HG02970 (cell line): ENCODE measurements around the gene MRPL41.
"Not testable (repeated sequence)": the region's sequence is repeated elsewhere in the genome, so short reads cannot be mapped to it uniquely, and the experiment has no call there.

Experiments used
- ATAC-seq: cut with Tn5 transposase; IDR thresholded peaks from one replicate; pipeline ENCODE4 v1.9.1; 2021; ENCODE audit warnings: mild to moderate bottlenecking, moderate library complexity, moderate number of reproducible peaks; ENCODE audit not compliant: unreplicated experiment, low FRiP score

Gene MRPL41

DNA sequence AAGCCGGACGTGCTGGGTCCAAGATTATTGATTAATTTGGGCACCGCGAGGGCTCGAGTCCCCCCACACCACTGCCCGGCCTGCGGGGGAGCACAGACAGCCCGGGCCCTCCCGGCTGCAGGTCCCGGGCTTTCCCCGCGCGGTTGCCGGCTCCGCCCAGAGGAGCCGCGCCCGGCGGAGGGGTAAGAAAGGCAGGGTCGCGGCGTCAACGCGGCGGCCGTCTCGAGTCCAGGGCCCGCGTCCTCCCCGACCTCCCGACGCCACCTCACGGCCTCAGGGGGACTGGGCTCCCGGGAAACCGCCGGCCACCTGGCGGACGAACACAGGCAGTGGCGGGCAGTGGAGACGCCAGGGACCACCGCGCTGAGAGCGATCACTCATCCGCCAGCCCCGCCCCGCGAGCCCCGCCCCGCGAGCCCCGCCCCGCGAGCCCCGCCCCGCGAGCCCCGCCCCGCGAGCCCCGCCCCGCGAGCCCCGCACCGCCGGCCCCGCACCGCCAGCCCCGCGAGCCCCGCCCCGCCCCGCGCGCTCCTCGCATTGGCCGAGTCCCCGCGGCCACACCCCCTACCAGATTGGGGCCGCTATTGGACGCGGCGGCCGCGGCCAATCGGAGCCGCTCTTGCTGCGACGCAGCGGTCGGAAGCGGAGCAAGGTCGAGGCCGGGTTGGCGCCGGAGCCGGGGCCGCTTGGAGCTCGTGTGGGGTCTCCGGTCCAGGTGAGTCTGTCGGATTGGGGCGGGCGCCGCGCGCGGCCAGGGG is at the start of gene MRPL41:
MRPL41 (plus strand) TSS at position 616 of the 758 bp plus-strand sequence. CDS start 203 bp downstream, outside the sequence.
- peak; percentile 85 for ATAC-seq

DNA sequence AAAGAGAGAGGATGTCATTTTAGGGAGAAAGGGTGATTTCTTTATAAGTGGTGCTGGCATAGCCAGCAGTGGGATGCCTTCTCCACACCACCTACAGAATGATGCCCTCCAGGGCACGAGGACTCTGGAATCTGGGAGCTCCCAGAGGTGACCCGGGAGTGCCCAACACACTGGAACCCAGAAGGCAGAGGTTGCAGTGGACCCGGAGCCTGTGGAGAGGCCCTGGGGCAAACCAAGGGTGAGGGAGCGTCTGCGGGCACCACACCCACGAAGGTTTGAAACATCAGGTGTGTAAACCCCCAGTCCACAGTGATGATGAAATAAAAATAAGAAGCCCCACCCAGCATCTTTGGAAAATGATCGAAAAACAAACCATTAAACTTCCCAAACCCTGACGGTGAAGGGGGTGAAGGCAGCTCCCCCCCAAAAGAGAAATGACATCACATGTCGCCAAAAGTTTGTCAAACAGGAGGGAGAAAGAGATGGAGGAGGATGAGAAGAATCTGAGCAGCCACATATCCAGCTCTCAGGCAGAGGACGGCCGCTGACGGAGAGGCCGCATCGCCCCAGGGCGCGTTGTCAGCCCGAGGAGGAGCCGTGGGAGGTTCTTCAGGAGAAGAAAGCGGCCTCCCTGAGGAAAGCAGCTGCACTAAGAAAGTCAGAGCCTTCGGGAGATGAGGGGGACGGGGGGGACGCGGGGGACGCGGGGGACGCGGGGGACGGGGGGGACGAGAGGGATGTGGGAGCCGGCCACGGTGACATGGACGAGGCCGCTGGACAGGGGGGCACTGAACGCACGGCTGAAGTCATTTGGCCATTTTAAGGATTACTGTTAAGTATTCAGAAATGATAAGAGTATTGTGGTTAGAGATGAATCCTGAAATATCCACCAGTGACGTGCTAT is 49.4 kb upstream of the MRPL41 start:
- no peak for ATAC-seq

DNA sequence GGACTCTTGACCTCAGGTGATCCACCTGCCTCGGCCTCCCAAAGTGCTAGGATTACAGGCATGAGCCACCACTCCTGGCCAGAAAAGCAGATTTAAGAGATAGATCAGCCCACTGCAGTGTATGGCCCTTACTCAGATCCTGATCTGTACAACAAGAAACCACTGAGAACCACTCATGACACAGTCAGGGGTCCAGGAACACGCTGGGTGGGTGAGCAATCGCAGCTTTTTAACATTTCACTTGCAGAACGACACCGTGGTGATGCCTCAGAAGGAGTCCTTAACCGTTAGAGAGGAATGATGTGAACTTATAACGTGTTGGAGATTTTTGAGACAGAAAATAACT is 47.3 kb upstream of the MRPL41 start:
- ATAC-seq = no peak

DNA sequence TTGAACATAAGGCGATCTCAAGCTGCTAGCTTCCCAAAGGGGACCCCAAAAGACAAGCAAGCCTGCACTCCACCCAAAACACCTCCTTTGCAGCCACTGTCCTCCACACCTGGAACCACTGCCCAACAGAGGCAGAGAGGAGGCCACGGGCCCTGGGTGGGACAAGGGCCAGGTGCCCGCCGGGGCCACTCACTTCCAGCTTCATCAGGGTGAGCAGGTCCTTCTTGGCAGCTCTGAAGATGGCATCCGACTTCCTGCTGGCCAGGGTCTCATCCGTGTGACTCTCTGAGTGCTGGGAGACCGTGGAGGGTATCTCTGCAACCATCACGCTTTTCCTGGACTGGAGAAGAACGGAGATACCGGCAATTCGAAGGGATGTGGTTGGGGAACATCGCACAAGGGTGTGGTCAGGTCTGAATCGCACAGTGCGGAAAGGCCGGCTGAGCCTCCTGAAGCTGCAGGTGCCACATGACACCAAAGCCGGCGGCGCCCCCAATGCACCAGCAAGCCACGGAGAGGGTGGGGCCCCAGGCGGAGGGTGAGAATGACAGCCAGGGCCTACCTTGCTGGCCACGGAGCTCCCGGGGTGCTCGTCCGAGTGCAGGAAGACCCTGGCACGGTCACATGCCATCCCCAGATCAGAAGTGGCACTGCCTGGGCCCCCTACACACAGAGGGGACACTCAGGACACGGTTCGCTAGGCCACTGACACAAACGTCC is 46.1 kb upstream of the MRPL41 start:
- ATAC-seq = no peak

DNA sequence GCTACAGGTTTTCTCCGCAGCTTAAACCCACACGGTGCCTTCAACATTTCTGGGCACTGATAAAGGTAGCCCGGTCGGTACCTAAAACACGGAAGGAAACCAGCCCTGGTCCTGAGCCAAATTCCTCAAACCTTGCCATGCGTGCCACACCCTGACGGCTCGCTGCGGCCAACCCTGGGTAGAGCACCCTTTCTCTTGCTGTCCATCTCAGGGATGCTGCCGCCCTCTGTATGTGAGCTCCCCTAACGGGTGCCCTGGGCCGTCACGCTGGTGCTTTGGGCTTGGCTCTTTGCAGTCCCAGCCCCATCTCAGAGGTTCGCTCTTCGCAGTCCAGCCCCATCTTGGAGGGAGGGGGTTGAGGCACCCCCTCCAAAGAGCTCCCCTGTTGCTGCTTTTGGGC is 45.4 kb upstream of the MRPL41 start:
- no peak for ATAC-seq

DNA sequence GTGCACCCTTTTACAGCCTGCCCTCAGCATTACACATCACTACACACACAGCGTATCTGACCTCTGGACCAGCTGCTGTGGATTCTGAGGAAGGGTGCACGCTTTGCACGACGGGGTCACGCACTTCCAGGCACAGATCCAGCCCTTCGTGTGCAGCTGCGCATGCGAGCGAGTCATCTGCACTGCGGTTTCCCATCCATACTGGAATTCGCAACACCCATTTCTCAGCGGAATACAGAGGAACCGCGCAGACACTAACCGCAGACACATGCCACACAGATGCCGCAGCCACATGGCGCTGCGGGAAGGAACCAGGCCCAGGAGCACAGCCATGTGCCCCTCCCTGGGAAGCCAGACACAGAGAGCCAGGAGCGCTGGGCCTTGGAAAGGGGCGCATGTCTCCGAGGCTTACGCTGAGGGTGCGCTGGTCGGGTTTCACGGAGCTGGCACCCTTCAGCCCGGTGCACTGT is 44.9 kb upstream of the MRPL41 start:
- no peak for ATAC-seq

DNA sequence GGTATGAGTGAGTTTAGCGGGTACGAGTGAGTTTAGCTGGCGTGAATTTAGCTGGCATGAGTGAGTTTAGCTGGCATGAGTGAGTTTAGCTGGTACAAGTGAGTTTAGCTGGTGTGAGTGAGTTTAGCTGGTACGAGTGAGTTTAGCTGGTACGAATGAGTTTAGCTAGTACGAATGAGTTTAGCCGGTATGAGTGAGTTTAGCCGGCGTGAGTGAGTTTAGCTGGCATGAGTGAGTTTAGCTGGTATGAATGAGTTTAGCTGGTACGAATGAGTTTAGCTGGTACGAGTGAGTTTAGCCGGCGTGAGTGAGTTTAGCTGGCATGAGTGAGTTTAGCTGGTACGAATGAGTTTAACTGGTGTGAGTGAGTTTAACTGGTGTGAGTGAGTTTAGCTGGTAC is 42.5 kb upstream of the MRPL41 start:
- no peak for ATAC-seq

DNA sequence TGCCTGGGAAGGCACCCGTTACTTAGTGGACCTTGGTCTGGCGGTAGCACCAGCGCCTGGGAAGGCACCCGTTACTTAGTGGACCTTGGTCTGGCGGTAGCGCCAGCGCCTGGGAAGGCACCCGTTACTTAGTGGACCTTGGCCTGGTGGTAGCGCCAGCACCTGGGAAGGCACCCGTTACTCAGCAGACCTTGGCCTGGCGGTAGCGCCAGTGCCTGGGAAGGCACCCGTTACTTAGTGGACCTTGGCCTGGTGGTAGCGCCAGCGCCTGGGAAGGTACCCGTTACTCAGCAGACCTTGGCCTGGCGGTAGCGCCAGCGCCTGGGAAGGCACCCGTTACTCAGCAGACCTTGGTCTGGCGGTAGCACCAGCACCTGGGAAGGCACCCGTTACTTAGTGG is 40.6 kb upstream of the MRPL41 start:
- not testable (repeated sequence) for ATAC-seq

DNA sequence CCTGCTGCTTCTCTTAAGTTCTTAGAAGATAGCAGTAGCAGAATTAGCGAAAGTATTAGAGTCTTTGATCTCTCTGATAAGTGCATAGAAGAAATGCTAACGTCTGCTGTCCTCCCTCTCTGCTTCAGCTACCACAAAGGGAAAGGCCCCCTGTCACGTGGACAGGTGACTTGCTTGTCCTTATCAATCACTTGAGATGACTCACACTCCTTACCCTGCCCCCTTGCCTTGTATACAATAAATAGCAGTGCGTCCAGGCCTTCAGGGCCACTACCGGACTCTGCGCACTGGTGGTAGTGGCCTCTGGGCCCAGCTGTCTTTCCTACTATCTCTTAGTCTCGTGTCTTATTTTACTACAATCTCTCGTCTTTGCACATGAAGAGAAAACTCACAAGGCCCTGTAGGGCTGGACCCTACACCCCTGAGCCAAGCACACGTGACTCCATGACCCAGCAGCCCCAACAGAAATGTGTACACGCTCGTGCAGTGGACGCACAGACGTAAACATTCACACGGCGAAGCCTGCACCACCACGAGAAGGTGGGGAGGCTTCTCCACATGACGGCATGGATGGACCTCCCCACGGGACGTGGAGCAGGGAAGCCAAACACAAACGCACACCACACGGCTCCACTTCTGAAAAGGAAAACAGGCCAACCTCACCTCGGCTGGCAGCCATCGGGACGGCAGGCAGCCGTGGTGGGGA is 39.8 kb upstream of the MRPL41 start:
- no peak for ATAC-seq

DNA sequence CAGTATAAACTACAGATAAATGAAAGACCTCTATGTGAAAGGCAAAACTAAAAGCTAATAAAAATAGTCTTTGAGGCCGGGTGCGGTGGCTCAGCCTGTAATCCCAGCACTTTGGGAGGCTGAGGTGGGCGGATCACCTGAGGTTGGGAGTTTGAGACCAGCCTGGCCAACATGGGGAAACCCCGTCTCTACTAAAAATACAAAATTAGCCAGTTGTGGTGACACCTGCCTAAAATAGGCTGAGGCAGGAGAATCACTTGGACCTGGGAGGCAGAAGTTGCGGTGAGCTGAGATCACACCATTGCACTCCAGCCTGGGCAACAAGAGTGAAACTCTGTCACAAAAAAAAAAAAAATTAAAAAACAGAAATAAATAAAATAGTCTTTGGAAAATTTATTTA is 38.5 kb upstream of the MRPL41 start:
- ATAC-seq = not testable (repeated sequence)

DNA sequence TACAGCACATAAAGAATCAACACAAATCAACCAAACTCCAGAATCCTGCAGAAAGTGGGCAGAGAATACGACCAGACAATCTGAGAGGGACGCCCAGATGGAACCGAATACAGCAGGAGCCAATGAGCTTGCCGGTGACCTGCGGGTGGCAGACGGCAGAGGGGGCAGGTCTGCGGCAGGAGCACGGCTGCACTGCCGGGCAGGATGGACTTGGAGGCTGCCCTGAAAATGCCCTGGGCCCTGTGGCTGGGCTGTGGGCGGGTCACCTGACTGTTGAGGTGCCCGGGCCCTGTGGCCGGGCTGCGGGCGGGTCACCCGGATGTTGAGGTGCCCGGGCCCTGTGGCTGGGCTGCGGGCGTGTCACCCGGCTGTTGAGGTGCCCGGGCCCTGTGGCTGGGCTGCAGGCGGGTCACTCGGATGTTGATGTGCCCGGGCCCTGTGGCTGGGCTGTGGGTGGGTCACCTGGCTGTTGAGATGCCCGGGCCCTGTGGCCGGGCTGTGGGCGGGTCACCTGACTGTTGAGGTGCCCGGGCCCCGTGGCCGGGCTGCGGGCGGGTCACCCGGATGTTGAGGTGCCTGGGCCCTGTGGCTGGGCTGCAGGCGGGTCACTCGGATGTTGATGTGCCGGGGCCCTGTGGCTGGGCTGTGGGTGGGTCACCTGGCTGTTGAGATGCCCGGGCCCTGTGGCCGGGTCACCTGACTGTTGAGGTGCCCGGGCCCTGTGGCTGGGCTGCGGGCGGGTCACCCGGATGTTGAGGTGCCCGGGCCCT is 37.7 kb upstream of the MRPL41 start:
- ATAC-seq = not testable (repeated sequence)

DNA sequence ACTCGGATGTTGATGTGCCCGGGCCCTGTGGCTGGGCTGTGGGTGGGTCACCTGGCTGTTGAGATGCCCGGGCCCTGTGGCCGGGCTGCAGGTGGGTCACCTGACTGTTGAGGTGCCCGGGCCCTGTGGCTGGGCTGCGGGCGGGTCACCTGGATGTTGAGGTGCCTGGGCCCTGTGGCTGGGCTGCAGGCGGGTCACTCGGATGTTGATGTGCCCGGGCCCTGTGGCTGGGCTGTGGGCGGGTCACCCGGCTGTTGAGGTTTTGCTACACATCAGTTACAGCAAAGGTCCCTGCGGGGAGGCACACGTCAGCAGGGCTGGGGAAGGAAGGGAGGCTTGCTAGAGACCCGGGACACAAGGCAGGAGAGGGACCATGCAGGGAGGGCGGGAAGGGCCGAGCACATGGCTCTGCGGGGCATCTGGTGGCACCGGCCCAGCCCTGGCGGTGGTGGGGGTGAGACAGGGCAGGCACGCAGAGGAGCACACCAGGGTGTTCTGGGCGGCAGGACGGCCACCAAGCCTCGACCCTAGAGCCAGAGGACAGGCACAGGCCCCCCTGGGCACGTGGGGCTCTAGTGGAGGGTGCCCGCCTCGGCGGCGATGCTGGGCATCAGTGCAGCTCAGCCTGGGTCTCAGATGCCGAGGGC is 36.9 kb upstream of the MRPL41 start:
- no peak for ATAC-seq

DNA sequence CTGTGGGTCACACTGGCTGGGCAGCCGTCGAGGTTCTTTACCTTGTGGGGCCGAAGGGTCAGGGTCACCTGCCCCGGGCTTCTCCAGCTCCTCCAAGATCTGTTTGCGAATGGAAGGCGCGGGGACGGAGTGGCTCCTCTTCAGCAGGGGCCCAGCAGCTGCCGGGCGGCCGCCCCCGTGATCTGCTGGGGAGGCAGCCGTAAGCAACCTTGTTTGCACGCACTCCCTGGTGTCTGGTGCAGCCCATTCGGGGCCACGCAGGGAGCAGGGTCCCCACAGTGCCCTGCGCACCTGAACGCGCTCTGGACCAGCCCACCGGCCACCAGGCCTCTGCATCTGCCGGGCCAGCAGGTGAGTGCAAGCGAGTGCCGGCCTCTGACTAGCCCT is 36.3 kb upstream of the MRPL41 start:
- no peak for ATAC-seq

DNA sequence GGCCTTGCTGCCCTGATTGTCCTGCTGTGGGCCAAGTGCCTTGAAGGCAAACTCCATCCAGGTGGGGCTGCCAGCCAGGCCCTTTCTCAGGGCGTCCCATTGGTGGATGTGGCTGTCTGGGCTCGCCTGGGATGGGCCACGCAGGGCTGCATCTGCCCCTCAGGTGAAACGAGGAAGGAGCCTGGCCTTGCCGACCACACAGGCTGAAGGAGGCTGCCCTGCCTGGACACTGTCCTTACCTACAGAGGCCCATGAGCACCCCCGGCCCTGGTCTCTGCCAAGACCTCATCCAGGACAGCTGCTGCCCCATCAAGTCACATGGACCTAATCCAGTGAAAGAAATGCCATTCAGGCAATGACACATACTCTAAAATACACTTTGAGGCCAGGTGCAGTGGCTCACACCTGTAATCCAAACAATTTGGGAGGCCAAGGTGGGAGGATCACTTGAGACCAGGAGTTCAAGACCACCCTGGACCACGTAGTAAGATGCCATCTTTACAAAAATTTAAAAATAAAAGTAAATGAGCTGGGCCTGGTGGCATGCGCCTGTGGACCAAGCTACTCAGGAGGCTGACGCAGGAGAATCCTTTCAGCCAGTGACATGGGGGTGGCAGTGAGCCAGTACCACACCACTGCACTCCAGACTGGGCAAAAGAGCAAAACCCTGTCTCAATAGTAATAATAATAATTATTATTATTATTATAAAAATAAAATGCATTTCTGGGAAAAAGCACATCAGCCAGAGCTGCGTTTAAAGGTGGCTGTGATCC is 35.3 kb upstream of the MRPL41 start:
- ATAC-seq = no peak

DNA sequence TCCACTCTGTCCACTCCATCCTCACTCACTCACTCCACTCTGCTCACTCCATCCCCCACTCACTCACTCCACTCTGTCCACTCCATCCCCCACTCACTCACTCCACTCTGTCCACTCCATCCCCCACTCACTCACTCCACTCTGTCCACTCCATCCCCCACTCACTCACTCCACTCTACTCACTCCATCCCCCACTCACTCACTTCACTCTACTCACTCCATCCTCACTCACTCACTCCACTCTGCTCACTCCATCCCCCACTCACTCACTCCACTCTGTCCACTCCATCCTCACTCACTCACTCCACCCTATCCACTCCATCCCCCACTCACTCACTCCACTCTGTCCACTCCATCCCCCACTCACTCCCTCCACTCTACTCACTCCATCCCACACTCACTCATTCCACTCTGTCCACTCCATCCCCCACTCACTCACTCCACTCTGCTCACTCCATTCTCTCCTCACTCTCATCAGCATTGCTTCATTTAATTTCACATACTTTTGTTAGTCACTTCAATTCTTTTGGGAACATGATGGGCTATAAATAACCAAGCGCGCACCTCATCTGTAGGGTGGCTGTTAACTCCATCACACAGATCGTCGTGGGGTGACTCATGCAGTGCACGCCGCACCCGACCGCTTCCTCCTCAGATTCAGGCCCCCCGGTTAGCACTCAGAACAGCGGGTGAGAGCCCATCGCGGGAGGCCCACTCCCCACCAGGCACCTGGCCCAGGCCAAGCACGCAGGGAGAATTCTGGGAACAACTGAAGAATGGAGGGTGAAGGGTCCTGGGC is 32.8 kb upstream of the MRPL41 start:
- ATAC-seq = not testable (repeated sequence)

DNA sequence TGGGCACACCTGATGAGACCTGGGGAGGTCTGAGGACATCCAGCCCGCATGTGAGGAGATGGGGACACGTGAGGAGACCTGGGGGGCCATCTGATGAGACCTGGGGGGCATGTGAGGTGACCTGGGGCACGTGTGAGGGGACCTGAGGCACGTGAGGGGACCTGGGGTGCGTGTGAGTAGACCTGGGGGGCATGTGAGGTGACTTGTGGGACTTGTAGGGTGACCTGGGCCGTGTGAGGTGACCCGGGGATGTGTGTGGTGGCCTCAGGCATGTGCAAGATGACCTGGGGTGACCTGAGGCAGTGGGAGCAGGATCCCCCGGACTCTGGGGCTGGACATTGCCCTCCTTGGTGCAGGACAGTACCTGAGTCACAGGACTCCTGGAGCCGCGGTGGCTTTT is 32.1 kb upstream of the MRPL41 start:
- ATAC-seq = no peak

DNA sequence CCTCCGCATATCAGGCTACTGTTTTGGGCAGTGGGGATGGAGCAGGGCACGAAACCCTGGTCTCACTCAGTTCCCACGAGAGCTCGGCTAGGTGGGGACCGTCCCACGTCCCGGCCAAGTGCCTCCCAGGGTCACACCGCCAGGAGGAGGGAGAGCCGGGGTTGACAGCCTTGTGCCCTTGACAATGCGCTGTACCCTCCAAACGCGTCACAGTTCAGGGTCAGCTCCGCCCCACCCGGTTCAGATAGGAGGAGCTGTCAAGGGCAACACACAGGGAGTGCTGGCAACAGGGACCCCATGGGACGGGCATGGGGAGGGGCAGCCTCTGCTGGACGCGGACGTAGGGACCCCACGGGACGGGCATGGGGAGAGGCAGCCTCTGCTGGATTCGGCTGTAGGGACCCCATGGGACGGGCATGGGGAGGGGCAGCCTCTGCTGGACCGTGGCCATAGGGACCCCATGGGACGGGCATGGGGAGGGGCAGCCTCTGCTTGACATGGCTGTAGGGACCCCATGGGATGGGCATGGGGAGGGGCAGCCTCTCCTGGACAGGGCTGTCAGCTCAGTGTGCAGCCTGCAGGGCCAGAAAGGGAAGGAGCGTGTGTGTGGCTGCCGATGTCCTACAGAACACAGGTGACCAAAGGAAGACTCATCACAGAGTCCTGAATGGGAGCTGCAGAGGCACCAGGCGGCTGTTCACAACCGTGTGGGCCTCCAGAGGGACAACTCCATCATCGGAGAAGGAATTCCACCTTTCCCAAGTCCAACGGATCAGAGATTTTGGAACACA is 30.9 kb upstream of the MRPL41 start:
- ATAC-seq = no peak
